Measurements from ENCODE around the gene RPN2.

The RPN2 gene

DNA sequence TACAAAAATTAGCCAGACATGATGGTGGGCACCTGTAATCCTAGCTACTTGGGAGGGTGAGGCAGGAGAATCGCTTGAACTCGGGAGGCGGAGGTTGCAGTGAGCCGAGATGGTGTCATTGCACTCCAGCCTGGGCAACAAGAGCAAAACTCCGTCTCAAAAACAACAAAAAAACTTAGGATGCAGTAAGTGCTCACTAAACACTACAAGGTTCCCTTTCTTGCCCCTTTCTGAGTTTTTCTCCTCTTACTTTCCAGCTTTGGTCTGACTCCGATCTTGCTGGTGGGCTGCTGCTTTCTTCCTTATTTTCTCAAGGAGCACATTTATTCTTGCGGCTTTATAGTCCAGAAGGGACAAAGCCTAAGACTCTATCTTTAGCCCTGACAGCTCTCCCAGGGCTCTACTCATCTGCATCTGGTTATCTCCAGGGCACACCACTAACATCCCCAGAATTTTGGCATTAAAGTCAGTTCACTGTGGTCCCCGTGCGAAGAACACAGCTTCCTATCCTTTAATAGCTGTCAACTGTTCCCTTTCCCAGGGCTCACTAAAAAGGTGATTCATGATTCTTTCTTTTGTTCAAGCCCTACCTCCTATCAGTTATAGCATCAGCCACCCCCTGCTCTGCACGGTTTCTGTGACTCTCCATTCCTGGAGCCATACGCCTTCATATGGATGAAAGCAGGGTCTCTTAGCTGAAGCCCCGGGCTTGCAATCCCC is 17.1 kb upstream of the RPN2 start:
- no peak for DNase-seq (ENCODE audit: low spot score in 2 of 2)
- ATAC-seq (ENCODE audit: low read depth), result no peak
- H3K27me3 Mint-ChIP-seq, result no peaks in the 10 kb centered on the region
- H3K9me3 Mint-ChIP-seq, result no peaks in the 10 kb centered on the region
- H3K36me3 Mint-ChIP-seq, result no peaks in the 10 kb centered on the region
- no peaks in the 10 kb centered on the region for H3K4me1 Mint-ChIP-seq
- H3K4me3 Mint-ChIP-seq, result no peak overlapping the region
- no peak overlapping the region for H3K27ac Mint-ChIP-seq

DNA sequence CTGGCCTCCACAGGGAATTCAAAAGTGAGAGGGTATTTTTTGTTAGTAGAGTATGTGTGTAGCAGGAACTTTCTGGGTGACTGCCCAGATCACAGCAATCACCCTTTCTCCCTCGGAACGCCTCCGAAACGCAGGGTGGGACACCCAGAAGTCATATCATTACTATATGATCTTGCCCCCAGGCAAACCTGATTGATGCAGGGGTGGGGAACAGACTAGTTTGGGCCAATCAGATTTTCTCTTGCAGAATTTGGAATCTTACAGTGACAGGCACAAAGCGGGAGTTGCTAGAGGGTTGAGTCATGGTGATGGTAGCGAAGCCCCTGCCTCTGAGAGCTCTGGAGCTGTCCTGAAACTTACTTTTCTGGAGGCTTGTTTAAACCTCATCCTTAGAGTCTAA is 16.5 kb upstream of the RPN2 start:
- no peaks in the 10 kb centered on the region for H3K9me3 Mint-ChIP-seq
- no peak overlapping the region for H3K4me3 Mint-ChIP-seq
- H3K27ac Mint-ChIP-seq, result no peak overlapping the region
- H3K36me3 Mint-ChIP-seq, result peaks cover 4% of the 10 kb centered on the region
- DNase-seq (ENCODE audit: low spot score in 2 of 2) (no peak), ATAC-seq (ENCODE audit: low read depth) (no peak)
- H3K4me1 Mint-ChIP-seq, result no peaks in the 10 kb centered on the region
- H3K27me3 Mint-ChIP-seq, result no peaks in the 10 kb centered on the region

DNA sequence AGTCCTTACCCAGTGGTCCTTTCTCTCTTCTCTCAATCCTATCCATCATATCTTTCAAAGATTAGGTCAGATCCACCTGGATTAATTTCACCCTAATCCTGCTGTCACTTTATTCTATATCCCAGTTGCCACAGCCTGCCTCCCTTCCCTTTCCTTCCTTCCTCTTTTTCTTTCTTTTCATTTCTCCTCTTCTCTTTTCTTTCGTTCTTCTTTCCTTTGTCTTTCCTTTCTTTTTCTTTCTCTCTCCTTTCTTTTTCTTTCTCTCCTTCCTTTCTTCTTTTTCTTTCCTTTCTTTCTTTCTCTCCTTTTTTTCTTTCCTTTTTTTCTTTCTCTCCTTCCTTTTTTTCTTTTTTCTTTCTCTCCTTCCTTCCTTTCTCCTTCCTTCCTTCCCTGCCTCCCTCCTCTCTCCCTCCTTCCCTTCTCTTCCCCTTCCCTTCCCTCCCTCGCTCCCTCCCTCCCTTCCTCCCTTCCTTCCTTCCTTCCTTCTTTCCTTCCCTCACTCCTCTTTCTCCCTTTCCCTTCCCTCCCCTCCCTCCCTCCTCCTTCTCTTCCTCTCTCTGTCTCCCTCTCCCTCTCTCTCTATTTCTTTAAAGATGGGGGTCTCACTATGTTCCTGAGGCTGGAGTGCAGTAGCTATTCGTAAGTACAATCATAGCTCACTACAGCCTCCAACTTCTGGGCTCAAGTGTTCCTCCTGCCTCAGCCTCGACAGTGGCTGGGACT is 15.1 kb upstream of the RPN2 start:
- Mint-ChIP-seq H3K27me3 (no peaks in the 10 kb centered on the region), H3K9me3 (no peaks in the 10 kb centered on the region), H3K36me3 (peaks cover 7% of the 10 kb centered on the region), H3K27ac (no peak overlapping the region), H3K4me3 (no peak overlapping the region), H3K4me1 (no peaks in the 10 kb centered on the region)
- ATAC-seq (ENCODE audit: low read depth) (no peak), DNase-seq (ENCODE audit: low spot score in 2 of 2) (no peak)

DNA sequence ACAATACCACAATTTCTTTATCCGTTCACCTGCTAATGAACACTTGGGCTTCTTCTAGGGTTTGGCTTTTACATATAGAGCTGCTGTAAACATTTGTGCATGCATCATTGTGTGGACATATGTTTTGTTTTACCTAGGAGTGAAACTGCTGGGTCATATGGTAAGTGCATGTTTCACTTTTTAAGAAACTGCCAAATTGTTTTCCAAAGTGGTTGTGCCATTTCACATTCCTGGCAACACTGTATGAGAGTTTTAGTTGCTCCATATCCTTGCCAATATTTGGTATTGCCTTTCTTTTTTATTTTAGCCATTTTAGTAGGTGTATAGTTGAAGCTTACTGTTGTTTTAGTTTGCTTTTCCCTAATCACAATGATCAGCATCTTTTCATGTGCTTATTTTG is 14.1 kb upstream of the RPN2 start:
- ATAC-seq (ENCODE audit: low read depth) (no peak), DNase-seq (ENCODE audit: low spot score in 2 of 2) (no peak)
- Mint-ChIP-seq H3K9me3 (no peaks in the 10 kb centered on the region), H3K4me3 (no peak overlapping the region), H3K4me1 (no peaks in the 10 kb centered on the region), H3K36me3 (peaks cover 7% of the 10 kb centered on the region), H3K27me3 (no peaks in the 10 kb centered on the region), H3K27ac (no peak overlapping the region)

DNA sequence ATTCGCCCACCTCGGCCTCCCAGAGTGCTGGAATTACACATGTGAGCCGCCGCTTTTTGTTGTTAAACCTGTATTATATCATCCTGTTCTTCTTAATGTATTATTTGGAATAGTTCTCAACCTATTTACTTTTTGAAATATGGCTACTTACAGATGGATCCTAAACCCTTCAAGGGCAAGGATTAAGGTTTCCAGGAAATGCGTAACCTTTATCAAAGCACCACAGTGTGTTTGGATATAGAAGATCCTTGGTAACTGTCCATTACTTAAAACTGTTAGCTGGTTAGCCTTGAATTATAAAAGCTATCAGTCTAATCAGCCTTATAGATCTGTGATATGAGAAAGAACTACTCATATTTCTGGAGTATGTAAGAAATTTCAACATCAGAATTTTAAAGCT is 12.3 kb upstream of the RPN2 start:
- Mint-ChIP-seq H3K27ac (no peak overlapping the region), H3K27me3 (no peaks in the 10 kb centered on the region), H3K4me3 (no peak overlapping the region), H3K9me3 (no peaks in the 10 kb centered on the region), H3K4me1 (no peaks in the 10 kb centered on the region), H3K36me3 (peaks cover 10% of the 10 kb centered on the region)
- DNase-seq (ENCODE audit: low spot score in 2 of 2) (no peak), ATAC-seq (ENCODE audit: low read depth) (no peak)

DNA sequence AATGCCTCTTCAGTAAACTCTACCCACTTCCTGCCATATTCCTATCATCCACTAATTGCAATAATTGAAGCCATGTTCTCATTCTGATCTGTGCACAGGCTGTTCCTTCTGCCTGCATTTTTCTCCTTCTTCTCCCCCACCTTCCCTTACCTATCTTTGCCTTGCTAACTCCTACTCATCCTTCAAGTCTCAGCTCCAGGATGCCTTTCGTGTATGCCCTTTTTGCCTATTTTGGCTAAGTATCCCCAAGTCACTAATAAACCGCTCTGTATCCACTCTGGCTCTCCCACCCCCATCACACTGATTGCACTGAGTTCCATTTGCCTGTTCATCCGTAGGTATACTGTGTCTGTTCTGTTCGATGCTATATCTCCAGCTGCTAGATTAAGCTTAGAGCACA is 6.3 kb upstream of the RPN2 start:
- no peaks in the 10 kb centered on the region for H3K27me3 Mint-ChIP-seq
- H3K4me1 Mint-ChIP-seq, result no peaks in the 10 kb centered on the region
- H3K36me3 Mint-ChIP-seq, result peaks cover 12% of the 10 kb centered on the region
- no peak overlapping the region for H3K27ac Mint-ChIP-seq
- no peaks in the 10 kb centered on the region for H3K9me3 Mint-ChIP-seq
- ATAC-seq (ENCODE audit: low read depth) (no peak), DNase-seq (ENCODE audit: low spot score in 2 of 2) (no peak)
- H3K4me3 Mint-ChIP-seq, result no peak overlapping the region

DNA sequence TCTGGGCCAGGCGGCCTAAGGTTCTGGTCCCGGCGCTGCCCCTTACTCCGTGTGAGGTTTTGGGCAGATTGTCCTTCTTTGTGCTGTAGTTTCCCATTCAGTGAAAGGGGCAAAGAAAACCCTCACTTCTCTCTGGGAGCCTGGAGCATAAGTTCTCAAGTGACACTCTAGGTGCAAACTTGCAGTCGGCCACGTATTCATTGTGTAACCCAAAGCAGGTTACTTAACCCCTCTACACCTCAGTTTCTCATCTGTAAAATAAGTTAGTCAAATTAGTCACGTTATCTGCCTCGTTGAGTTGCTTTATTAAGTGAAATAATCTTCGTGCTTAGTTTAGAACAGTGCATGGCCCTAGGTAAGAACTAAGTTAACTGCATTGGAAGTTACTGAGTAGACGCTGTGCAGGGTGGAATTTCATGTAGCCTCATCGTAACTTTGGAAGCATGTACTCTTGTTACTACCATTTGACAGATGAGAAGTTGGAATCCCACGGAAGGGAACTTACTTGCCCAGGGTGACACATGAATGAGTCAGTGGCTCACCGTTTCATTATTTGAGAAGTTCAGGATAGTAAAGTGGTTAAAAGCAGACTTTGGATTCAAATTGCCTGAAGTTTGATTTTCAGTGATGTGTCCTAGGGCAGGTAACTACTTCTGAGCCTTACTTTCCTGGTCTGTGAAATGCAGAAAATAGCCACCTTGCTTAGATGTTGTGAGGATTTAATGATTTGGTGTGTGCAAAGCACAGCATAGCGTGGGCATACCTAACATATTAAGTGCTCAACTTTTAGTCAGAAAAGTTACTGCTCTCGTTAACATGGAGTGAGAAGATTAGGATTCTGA is 774 bp downstream of the RPN2 start:
- no peaks in the 10 kb centered on the region for H3K27me3 Mint-ChIP-seq
- H3K9me3 Mint-ChIP-seq, result no peaks in the 10 kb centered on the region
- DNase-seq (ENCODE audit: low spot score in 2 of 2) (no peak), ATAC-seq (ENCODE audit: low read depth) (no peak)
- H3K27ac Mint-ChIP-seq, result peak overlapping the region; percentile 95
- H3K4me3 Mint-ChIP-seq, result peak overlapping the region; percentile 99
- H3K4me1 Mint-ChIP-seq, result peaks cover 31% of the 10 kb centered on the region
- H3K36me3 Mint-ChIP-seq, result peaks cover 7% of the 10 kb centered on the region

DNA sequence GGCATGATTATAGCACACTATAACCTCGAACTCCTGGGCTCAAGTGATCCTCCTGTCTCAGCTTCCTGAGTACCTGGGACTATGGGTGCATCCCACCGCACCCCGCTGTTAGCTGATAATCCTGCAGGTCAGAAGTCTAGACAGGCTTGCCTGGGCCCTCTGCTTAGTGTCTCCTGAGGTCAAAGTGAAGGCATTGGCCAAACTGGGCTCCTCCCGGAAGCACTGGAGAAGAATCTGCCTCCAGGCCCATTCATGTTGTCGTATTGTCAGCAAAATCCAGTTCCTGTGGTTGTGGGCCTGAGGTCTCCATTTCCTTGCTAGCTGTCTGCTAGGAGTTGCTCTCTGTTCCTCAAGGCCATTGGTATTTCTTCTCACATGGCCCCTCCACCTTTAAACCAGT is 6.6 kb downstream of the RPN2 start:
- no peak for ATAC-seq (ENCODE audit: low read depth)
- H3K9me3 Mint-ChIP-seq, result no peaks in the 10 kb centered on the region
- peak overlapping the region; percentile 60 for H3K27ac Mint-ChIP-seq

DNA sequence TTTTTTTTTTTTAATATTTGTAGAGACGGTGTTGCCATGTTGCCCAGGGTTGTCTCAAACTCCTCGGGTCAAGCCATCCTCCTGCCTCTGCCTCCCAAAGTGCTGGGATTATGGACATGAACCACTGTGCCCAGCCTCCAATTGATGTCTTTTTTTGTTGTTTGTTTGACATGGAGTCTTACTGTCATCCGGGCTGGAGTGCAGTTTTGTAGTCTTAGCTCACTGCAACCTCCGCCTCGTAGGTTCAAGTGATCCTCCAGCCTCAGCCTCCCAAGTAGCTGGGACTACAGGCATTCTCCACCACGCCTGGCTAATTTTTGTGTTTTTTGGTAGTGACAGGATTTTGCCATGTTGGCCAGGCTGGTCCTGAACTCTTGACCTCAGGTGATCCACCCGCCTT is 9.7 kb downstream of the RPN2 start:
- DNase-seq (ENCODE audit: low spot score in 2 of 2) (no peak), ATAC-seq (ENCODE audit: low read depth) (no peak)
- Mint-ChIP-seq H3K27ac (peak overlapping the region; percentile 18), H3K4me3 (no peak overlapping the region), H3K4me1 (peaks cover 47% of the 10 kb centered on the region), H3K36me3 (peaks cover 32% of the 10 kb centered on the region), H3K27me3 (no peaks in the 10 kb centered on the region), H3K9me3 (no peaks in the 10 kb centered on the region)

More for the DNA sequence above, 6.6 kb downstream of the RPN2 start:
- Mint-ChIP-seq H3K4me1 (peaks cover 45% of the 10 kb centered on the region), H3K36me3 (peaks cover 20% of the 10 kb centered on the region), H3K4me3 (no peak overlapping the region), H3K27me3 (no peaks in the 10 kb centered on the region)
- DNase-seq (ENCODE audit: low spot score in 2 of 2), result no peak

DNA sequence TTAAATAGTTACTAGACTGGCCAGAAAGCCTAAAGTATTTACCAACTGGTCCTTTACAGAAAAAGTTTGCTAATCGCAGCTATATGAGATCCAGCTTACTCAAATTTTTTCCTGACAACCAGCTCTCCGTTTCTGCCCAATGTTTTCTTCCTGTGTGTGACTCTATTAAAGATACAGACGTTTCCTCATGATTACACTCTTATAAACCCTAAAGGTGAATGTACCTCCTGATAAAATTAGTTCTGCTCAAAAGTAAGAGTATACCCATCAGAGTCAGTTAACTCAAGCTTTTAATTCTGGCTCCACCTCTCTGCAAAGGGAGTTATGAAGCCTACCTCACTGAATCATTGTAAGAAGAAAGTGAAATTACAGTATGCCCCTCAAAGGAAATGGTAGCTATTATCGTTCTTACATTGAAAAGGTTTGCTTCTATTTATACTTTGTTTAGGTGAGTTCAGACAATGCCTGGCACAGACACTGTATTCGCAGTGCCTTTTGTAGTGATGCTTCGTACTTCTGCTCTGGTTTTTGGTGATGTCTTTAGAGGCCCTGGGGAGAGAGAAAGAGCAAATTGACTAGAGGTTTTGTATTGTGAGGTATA is 10.4 kb downstream of the RPN2 start:
- peak overlapping the region; percentile 18 for H3K27ac Mint-ChIP-seq
- H3K4me1 Mint-ChIP-seq, result peaks cover 45% of the 10 kb centered on the region
- peaks cover 30% of the 10 kb centered on the region for H3K36me3 Mint-ChIP-seq

DNA sequence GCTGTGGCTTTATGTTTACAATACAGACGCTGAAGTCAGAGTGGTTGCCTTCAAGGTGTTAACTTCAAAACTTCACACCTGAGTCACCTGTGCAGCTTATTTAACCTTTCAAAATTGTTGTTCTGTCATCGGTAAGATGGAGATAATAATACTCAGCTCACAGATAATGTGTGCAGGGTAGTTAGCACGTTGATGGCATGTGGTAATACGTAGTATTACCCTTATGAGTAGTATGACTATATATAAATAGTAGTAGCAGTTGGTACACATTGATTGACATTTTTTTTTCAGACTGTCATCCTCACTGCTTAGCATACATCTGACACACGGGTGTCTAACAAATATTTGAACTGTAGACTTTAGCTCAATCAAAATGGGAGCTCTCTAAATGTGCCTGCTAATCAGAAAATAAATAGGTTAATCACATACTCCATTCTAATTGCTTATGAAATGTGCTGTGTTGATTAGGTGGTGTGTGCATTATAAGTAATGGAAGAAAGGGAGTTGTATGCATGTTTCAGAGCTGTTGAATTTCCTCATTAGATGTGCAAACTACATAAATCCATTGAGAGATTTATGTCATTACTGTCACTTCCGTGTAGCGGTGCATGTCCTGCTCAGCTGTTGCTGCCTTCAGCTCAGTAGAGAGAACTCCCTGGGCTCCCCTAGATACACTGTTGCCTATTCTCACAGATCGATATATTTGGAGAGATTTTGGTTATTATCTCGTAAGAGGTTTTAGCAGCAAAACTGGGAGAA is 11.4 kb downstream of the RPN2 start:
- H3K27me3 Mint-ChIP-seq, result no peaks in the 10 kb centered on the region
- ATAC-seq (ENCODE audit: low read depth) (no peak), DNase-seq (ENCODE audit: low spot score in 2 of 2) (no peak)
- no peaks in the 10 kb centered on the region for H3K9me3 Mint-ChIP-seq
- H3K27ac Mint-ChIP-seq, result no peak overlapping the region
- H3K4me3 Mint-ChIP-seq, result no peak overlapping the region
- H3K36me3 Mint-ChIP-seq, result peaks cover 27% of the 10 kb centered on the region
- peaks cover 52% of the 10 kb centered on the region for H3K4me1 Mint-ChIP-seq

More for the DNA sequence above, 10.4 kb downstream of the RPN2 start:
- H3K27me3 Mint-ChIP-seq, result no peaks in the 10 kb centered on the region
- no peak for ATAC-seq (ENCODE audit: low read depth)
- H3K4me3 Mint-ChIP-seq, result no peak overlapping the region
- DNase-seq (ENCODE audit: low spot score in 2 of 2), result no peak
- no peaks in the 10 kb centered on the region for H3K9me3 Mint-ChIP-seq

DNA sequence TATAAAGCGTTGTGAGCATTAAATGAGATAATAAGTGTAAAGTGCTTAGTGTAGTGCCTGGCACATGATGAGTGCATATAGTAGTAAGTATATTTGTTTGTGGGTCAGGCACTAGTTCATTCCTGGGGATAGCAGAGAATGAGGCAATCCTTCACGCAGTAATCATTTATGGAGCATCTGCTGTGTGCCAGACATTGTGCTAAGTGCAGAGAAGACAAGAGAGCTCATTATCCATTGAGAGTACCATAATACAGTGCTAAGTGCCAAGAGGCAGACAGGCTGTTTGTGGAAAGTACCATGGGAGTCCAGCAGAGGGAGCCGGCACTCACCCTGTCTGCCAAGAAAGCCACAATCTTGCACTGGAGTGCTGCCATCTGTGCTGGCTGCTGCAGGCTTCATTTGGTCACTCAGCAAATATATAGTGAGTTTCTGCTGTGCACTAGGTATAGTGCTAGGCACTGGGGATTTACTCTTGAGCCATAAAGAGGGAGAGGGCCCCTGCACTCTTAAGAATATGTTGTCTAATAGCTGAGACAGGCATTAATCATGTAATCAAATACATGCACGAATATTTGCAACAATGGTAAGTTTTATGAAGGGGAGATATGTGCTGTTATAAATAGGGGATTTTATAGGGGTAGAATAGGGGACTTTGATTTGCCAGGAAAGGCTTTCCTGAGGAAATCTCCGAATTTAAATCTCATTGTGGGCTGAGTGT is 13.2 kb downstream of the RPN2 start:
- Mint-ChIP-seq H3K27me3 (no peaks in the 10 kb centered on the region), H3K27ac (no peak overlapping the region), H3K4me1 (peaks cover 52% of the 10 kb centered on the region), H3K9me3 (no peaks in the 10 kb centered on the region), H3K4me3 (no peak overlapping the region), H3K36me3 (peaks cover 19% of the 10 kb centered on the region)
- DNase-seq (ENCODE audit: low spot score in 2 of 2) (peak; percentile 59 to 74), ATAC-seq (ENCODE audit: low read depth) (peak; percentile 86)

DNA sequence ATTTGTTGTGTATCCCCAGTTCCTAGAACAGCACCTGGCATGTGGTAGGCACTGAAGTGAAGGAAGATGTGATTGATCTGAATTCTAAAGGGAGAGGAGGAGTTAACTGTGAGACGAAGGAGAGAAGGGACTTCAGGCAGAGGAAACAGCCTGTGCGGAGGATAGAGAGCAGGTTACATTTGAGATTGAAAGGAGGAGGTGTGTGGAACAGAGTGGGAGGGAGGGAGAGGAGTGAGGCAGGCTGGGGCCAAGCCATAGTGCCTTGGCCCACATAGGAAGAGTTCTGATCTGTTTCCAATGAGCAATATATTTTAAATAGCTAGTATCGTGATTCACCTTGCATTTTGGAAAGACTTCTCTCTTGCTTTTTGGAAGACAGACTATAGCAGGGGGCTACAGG is 14.1 kb downstream of the RPN2 start:
- Mint-ChIP-seq H3K9me3 (no peaks in the 10 kb centered on the region), H3K4me3 (no peak overlapping the region), H3K27ac (no peak overlapping the region), H3K4me1 (peaks cover 52% of the 10 kb centered on the region), H3K36me3 (peaks cover 16% of the 10 kb centered on the region), H3K27me3 (no peaks in the 10 kb centered on the region)
- DNase-seq (ENCODE audit: low spot score in 2 of 2), result no peak
- no peak for ATAC-seq (ENCODE audit: low read depth)
